Head of caudate nucleus (tissue), 42 donors: ENCODE results near the gene DZIP3.
"Not testable (repeated sequence)": the region's sequence is repeated elsewhere in the genome, so short reads cannot be mapped to it uniquely, and the experiment has no call there.

Experiments
- DNase-seq, 42 donors: peaks; one replicate each; pipeline versions ENCODE4 v3.0.0 to v3.0.0-alpha.2; 2020 to 2021; ENCODE audit warnings: mixed read lengths in 7 of 42
- intact Hi-C: fragments of 100-400 bp; cut with DNase I; formaldehyde crosslinking; loops from one replicate; pipeline ENCODE4 v1.15.0; 2022

DZIP3 gene

DNA sequence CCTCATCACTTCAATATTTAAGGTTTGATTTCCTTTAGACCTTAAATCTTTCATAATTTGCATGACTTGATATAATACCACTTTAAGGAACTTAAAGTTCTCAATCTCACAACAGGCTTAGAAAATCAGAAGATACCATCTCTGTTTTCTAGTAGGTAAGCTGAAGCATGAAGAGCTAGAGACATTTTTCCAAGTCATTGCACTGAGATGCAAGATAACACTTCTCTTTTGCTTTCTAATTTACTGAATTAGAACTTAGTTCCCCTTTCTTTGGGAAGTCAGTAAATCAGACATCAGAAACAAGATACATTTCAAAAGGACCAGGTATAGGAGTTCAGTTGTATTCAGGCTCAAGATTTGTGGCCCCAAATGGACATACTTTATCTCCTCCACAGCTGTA, 79.7 kb downstream of the DZIP3 start:
- intact Hi-C loops, result no loop called here

DNA sequence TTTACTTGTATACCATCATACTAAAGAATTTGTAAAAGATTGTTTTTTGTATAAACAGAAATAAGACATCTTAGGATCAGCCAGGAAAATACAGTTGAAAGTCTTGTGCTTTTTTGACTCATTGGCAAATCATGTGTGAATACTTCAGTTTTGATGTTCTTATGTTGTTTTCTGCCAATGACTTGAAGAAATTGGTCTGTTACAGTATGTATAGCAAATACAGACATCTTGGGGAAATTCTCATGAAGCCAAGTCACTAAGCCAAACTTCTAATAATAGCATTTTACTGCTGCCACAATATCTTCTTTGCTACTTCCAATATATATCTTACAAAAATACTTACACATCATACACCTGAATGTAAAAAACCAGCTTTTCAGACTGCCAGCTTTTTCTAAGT, 83.2 kb downstream of the DZIP3 start:
- intact Hi-C loops, result no loop called here
- DNase-seq, result no peak

More for the DNA sequence above, 79.7 kb downstream of the DZIP3 start:
- no peak for DNase-seq

DNA sequence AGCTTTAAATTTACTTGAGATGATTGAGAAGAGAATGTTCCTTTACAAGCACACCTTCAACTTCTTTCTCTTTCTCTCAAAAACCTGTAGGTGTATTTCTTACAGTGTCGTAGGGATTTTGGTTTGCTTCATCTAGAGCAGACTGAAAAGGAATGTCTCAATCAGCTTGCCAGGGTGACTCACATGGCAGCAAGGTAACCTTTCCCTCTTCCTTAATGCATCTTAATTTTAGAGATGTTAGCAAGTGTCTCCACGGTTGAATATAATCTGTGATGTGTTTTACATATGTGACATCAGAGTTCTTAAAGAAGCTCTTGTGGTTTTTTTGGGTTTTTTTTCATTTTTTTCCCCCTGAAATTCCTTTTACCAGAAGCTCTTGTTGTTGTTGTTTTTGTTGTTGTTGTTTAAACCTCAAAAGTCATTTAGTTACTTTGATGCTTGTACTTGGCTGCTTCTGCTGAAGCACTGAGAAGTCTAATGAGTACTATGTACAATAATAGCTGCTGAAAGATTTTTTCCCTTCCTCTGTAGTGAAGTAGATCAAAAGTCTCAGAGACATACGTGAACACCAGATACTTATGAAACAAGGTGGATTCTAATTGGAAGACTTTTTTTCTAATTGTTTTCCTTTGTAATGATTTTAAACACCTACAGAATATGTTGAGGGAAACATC, 84.6 kb downstream of the DZIP3 start:
- DNase-seq, result peak in 27 of 42 donors; percentile 3 to 77 (median 33)
- intact Hi-C loops, result no loop called here

DNA sequence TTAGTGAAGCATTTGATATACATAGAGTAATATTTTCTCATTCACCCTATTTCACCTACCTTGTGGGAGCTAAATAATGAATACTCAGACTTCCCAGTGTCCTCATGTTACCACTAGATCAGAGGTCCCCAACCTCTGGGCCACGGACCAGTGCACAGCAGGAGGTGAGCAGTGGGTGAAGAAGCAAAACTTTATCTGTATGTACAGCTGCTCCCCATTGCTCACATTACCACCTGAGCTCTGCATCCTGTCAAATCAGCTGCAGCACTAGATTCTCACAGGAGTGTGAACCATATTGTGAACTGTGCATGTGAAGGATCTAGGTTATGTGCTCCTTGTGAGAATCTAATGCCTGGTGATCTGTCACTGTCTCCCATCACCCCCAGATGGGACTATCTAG, 88.3 kb downstream of the DZIP3 start:
- DNase-seq, result no peak
- intact Hi-C loops, result no loop called here

DNA sequence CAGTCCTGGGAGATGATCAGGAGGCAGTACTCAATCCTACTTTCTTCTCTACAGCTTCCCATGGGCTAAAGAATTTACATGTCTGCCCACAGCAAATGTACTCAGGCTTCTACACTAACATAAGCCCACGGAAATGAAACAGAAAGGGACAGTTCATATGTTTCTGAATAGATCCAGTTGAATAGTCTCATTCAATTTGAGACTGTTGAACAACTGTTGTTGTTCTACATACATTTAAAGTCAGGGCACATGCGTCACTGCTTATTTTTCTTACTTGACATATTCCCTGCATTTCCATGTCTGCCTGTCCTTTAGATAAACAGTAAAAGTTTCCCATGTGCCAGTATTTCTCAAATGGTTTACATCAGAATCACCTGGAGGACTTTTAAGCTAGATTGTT, 102.8 kb downstream of the DZIP3 start:
- DNase-seq, intact Hi-C loops: not testable (repeated sequence)

DNA sequence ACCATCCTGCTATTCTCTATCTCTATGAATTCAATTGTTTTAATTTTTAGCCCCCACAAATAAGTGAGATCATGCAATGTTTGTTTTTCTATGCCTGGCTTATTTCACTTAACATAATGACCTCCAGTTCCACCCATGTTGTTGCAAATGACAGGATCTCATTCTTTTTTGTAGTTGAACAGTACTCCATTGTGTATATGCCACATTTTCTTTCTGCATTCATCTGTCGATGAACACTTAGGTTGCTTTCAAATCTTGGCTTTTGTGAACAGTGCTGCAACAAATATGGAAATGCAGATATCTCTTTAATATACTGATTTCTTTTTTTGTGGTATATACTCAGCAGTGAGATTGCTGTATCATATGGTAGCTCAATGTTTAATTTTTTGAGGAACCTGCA, 108.9 kb downstream of the DZIP3 start:
- no peak for DNase-seq
- intact Hi-C loops, result no loop called here

DNA sequence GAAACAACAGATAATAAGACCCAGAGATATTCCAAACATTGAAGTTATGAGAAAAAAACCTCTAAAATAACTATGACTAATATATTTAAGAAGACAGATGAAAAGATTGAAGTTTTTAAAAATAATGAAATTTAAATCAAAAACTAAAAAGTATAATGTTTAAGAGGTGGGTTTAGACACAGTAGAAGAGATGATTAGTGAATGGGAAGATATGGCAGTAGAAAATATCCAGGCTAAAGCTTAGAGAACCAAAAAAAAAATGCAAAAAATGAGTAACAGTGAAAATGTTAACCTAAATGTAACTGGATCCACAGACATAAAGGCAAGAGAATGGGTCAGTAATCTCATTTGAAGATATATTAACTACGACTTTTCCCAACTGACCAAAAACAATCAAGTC, 115.5 kb downstream of the DZIP3 start:
- intact Hi-C loops, result no loop called here

DNA sequence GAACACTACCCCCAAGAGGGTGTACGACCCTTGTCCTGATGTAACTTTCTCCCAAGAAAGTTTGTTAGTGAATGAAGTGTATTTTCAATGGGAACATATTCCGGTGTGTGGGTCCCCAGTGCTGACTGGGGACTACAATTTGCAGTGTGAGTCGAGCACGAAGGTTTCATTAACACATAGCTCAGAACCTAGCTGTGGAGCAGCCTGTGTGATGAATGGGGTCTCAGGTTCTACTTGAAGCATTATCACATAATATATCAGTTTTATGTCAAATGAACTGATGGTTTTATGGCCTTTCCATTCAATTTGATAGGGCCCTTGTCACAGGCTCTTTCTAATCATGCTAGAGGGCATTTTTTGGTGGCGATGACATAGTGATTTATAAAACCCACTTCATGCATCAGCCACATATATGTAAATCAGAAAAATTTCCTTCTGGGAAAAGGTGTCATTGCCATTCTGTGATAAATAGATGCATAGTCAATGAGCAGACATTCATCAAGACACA, 123.5 kb downstream of the DZIP3 start:
- intact Hi-C loops, result no loop called here
- no peak for DNase-seq

More for the DNA sequence above, 115.5 kb downstream of the DZIP3 start:
- no peak for DNase-seq

DNA sequence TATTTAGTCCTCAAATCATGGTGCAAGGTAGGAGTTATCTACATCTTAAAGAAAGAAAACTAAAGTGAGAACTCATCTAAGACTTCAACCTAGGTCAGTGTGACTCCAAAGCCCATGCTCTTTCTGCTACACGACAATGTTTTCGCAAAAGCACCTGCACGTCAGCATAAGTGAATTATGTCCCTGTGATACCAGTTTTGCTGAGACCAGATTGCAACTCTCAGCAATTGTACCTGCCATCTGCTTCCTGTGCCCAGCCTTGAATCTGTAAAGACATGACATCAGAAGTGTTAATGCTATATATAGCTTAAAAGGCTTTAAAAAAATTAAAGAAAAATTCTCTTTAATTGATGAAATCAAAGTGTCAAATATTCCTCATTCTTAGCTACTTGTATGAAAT, 124.3 kb downstream of the DZIP3 start:
- intact Hi-C loops, result no loop called here
- no peak for DNase-seq

DNA sequence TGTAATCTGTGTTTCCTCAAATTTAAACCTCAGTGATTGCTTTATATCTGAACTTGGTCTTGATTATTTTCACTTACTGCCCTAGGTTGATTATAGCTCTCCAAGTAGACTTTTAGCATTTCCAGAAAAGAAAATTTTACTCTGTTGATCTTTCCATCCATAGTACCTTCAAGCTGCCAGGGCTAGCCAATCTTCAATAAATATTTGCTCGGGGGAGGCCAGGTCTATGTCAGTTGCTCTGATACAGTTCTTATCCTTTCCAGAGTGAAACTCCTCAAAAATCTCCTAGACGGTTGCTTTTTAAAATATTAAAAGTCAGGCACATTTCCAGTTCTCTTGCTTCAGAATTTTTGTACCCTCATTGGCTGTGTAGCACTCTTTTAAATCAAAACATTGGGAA, 128.9 kb downstream of the DZIP3 start:
- DNase-seq, result no peak
- intact Hi-C loops, result no loop called here

DNA sequence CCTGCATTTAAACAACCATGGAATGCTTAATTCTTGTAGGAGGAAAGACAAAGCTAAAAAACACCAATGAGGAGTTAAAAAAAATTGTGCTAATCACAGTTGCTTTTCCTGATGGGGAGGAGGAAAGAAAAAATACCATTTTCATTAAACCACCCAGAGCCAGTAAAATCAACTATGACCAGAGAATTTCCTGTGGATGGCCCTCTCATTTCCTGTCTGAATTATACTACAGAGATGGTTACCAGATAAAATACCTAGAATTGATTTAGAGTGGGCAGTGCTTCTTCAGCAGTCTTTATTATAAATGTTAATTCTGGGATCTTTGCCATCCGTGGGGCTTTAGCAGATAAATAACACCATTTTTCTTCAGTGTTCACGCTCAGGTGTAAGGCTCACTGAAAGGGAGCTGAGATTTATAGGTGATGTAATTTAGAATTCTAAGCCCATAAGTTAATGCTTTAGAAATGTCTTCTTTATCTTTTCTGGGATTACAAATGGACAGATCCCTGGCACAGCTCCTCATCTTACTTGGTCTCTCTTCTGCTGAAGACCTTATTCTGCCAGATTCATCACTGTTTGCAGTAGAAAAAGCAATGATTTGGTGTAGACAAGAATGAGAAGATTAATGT, 129.8 kb downstream of the DZIP3 start:
- no peak for DNase-seq
- intact Hi-C loops, result no loop called here

DNA sequence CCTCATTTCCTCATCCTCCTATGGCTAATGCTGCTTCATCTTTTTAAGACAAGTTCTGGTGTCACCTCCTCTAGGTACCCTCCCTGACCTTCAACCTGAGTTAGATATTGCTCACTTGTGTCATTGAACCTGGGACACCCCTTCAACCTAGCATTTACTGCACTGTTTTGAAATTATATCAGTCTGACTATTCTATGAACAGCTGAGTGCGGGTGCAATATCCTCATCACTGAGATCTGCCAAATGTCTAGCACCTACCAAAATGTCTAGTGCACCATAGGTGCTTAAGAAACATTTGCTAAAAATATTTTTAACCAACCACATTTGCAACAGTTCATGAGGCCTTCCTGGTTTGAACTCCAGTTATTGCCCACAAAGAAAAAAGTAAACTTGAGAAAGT, 133.2 kb downstream of the DZIP3 start:
- DNase-seq, result no peak
- intact Hi-C loops, result no loop called here

DNA sequence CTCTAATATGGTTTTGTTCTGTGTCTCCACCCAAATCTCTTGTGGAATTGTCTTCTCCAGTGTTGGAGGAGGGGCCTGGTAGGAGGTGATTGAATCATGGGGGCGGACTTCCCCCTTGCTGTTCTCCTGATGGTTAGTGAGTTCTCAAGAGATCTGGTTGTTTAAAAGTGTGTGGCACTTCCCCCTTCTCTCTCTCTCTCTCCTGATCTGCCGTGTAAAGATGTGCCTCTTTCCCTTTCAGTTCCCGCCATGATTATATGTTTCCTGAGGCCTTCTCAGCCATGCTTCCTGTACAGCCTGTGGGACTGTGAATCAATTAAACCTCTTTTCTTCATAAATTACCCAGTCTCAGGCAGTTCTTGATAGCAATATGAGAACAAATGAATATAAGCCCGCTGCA, 134.6 kb downstream of the DZIP3 start:
- intact Hi-C loops, result no loop called here
- DNase-seq, result no peak

DNA sequence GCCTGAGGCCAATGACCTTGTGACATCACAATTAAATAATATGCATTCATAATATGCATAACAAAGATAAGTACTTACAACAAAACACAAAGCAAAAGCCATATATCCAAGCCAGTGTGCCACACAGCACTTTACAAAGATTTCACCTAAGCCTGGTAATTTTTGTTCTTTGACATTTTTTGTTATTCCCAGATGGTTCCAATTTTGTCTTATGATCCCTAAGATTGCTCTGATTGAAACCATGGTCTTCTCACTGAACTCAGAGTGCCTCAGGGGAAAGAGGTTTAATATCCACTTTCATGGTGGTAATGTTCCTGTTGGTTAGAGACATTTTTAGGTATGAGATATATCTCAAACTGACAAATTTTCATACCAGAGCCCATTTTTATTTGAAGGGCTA, 138.6 kb downstream of the DZIP3 start:
- intact Hi-C loops, result no loop called here

DNA sequence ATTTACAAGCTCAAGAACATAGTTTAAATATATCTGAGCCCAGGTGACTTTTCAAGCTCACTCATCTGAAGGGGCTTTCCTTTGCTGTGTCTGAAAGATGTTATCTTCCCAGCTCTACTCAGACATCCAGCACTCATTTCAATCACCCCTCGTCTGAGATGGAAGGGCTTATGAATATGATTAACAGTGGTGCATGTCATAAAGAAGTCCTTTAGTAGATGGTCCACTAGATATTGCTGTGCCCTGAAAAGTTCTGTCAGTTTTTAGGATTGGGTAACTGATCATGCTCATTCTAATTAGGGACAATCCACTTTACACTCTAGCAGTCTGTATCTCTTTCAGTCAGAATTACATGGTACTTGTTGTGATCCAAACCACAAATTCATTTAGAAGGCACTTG, 139.4 kb downstream of the DZIP3 start:
- no peak for DNase-seq
- intact Hi-C loops, result no loop called here

More for the DNA sequence above, 138.6 kb downstream of the DZIP3 start:
- DNase-seq, result no peak

DNA sequence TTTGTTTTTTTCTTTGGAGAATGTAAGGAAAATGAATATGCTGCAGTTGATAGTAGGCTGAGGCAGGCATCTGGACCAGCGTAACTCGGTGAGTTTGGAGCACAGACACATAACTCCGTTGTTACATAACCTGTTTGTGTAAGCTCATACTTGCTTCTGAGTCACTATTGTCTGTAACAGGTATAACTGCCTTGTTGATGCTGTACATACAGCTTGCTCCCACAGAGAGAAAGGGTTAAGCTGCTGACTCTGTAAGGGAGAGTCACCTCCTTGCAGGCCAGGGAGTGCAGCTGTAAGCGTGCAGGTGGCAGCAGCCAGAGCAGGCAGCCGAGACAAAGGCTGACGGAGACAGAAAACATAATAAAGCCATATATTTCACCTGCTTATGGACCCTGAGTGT, 147.3 kb downstream of the DZIP3 start:
- intact Hi-C loops, result no loop called here

DNA sequence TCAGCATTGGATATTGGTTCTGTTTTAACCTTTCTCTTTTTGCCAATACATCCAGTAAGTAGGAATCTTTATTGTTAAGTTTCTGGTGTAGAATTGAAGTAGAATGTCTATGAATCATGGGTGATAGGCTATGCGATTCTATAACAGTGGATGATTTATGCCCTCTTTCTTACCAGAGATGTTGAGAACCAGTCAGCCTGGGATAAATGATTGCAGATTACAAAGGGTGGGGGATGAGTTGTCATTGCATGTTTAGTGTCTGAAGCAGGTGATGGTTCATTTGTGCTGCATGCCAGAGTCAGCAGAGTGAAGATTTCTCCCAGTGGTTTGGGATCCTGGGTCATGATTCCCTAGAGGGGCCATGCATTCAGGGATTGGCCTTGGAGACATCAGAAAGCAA, 153.4 kb downstream of the DZIP3 start:
- intact Hi-C loops, result no loop called here
- DNase-seq, result no peak

More for the DNA sequence above, 147.3 kb downstream of the DZIP3 start:
- no peak for DNase-seq
